H1 (cell line): ENCODE results near the gene PXDN. TPM values are rescaled to one million over a fixed set of nuclear protein-coding genes. Genes with fewer than 3 reads are reported as not detected.

ENCODE experiments used
- CTCF ChIA-PET: fragments of 300-600 bp; sonication (Branson Sonifier 250); formaldehyde crosslinking; loops from one replicate; lab custom pipeline; 2021; ENCODE audit not compliant: partially characterized antibody; lab: Charles Lee
- POLR2A ChIA-PET: fragments of 300-600 bp; sonication (Branson Sonifier 250); formaldehyde crosslinking; loops from one replicate; lab custom pipeline; 2021; ENCODE audit warnings: inconsistent platforms; ENCODE audit not compliant: partially characterized antibody; lab: Charles Lee
- DNase-seq, 2 experiments: peaks; one replicate each; pipeline versions ENCODE4 v3.0.0 to v3.0.0-alpha.2; 2010 to 2022; ENCODE audit warnings: low spot score in 2 of 2, low read depth in 1 of 2, mixed read lengths in 1 of 2
- FAIRE-seq: peaks from 2 replicates; lab custom pipeline; 2011; peaks lifted over from hg19 to GRCh38; lab: Jason Lieb, UNC
- H2AFZ ChIP-seq: 2 replicates; pipeline ENCODE4 v1.8.1; 2012; ENCODE audit warnings: low read length, inconsistent platforms
- H2AK5ac ChIP-seq: 2 replicates; pipeline ENCODE4 v1.6.1; 2013; ENCODE audit warnings: low read depth, low read length
- H2BK120ac ChIP-seq: replicated peaks from 2 replicates; pipeline ENCODE3; 2013; ENCODE audit warnings: low read depth, low read length, inconsistent platforms
- H2BK12ac ChIP-seq: 2 replicates; pipeline ENCODE4 v1.6.1; 2013; ENCODE audit warnings: low read depth, low read length
- H2BK15ac ChIP-seq: 2 replicates; pipeline ENCODE4 v1.6.1; 2013; ENCODE audit warnings: low read length
- H2BK20ac ChIP-seq: 2 replicates; pipeline ENCODE4 v1.6.1; 2013; ENCODE audit warnings: low read length
- H2BK5ac ChIP-seq: 2 replicates; pipeline ENCODE4 v1.6.1; 2013; ENCODE audit warnings: low read depth, low read length
- H3K14ac ChIP-seq: 2 replicates; pipeline ENCODE4 v1.6.1; 2013; ENCODE audit warnings: inconsistent platforms; ENCODE audit not compliant: insufficient read length
- H3K18ac ChIP-seq: 2 replicates; pipeline ENCODE4 v1.6.1; 2013; ENCODE audit warnings: low read length; ENCODE audit errors: extremely low read depth
- H3K23ac ChIP-seq: 2 replicates; pipeline ENCODE4 v1.6.1; 2013; ENCODE audit warnings: inconsistent platforms; ENCODE audit not compliant: insufficient read length
- H3K23me2 ChIP-seq: 2 replicates; pipeline ENCODE4 v1.6.1; 2013; ENCODE audit warnings: low read depth, low read length
- H3K27ac ChIP-seq: 2 replicates; pipeline ENCODE4 v1.6.1; 2011; ENCODE audit warnings: low read depth, low read length, inconsistent platforms
- H3K27me3 ChIP-seq, 4 experiments: replicated peaks in 1 of 4; 1 replicate in 1 of 4; 2 replicates in 3 of 4; pipeline versions ENCODE4 v1.6.1 to v1.8.1; 2011 to 2013; ENCODE audit warnings: low read length in 3 of 4, mild to moderate bottlenecking in 3 of 4, inconsistent platforms in 2 of 4, mixed read lengths in 2 of 4, moderate library complexity in 1 of 4; ENCODE audit not compliant: control insufficient read depth in 3 of 4, insufficient read depth in 3 of 4; ENCODE audit errors: extremely low read depth in 1 of 4
- H3K36me3 ChIP-seq, 4 experiments: 2 replicates each; pipeline versions ENCODE4 v1.6.1 to v1.8.1; 2011 to 2013; ENCODE audit warnings: mild to moderate bottlenecking in 4 of 4, low read length in 3 of 4, moderate library complexity in 2 of 4, control low read depth in 1 of 4, inconsistent platforms in 1 of 4; ENCODE audit not compliant: insufficient read depth in 4 of 4, control insufficient read depth in 2 of 4
- H3K4ac ChIP-seq: replicated peaks from 2 replicates; pipeline ENCODE3; 2013; ENCODE audit warnings: low read length, low read depth, mixed read lengths, inconsistent platforms; ENCODE audit not compliant: insufficient read length
- H3K4me1 ChIP-seq, 4 experiments: replicated peaks in 1 of 4; 1 replicate in 1 of 4; 2 replicates in 3 of 4; pipeline versions ENCODE4 v1.6.1 to v1.8.1; 2011 to 2013; ENCODE audit warnings: low read length in 3 of 4, inconsistent platforms in 2 of 4, mixed read lengths in 1 of 4; ENCODE audit not compliant: insufficient read depth in 4 of 4, control insufficient read depth in 3 of 4
- H3K4me2 ChIP-seq, 2 experiments: 2 replicates each; pipeline versions ENCODE4 v1.6.1 to v1.8.1; 2011 to 2013; ENCODE audit warnings: low read depth in 2 of 2, low read length in 2 of 2, control low read depth in 1 of 2, inconsistent platforms in 1 of 2, mild to moderate bottlenecking in 1 of 2; ENCODE audit not compliant: insufficient read depth in 1 of 2
- H3K4me3 ChIP-seq, 4 experiments: fragments of 200-600, 300-600 bp in 1 of 4; sonication (generic), shearing (Covaris generic), sonication (Bioruptor Twin) in 1 of 4; 2 replicates each; pipeline versions ENCODE4 v1.5.1 to v1.8.1; 2011 to 2016; ENCODE audit warnings: low read length in 4 of 4, low read depth in 3 of 4, control low read depth in 2 of 4, inconsistent platforms in 2 of 4, mild to moderate bottlenecking in 2 of 4, mixed read lengths in 1 of 4, moderate library complexity in 1 of 4; ENCODE audit not compliant: insufficient read depth in 2 of 4; ENCODE audit errors: extremely low read depth in 1 of 4
- H3K56ac ChIP-seq: replicated peaks from 2 replicates; pipeline ENCODE3; 2013; ENCODE audit warnings: low read depth, mild to moderate bottlenecking, mixed read lengths, low read length, inconsistent platforms; ENCODE audit not compliant: insufficient read length
- H3K79me1 ChIP-seq: 2 replicates; pipeline ENCODE4 v1.6.1; 2013; ENCODE audit warnings: low read depth, low read length, control low read depth
- H3K79me2 ChIP-seq, 2 experiments: 2 replicates each; pipeline versions ENCODE4 v1.6.1 to v1.8.1; 2012 to 2013; ENCODE audit warnings: low read length in 2 of 2, mild to moderate bottlenecking in 2 of 2, inconsistent platforms in 1 of 2; ENCODE audit not compliant: insufficient read depth in 2 of 2, control insufficient read depth in 1 of 2
- H3K9ac ChIP-seq, 4 experiments: replicated peaks in 1 of 4; 1 replicate in 1 of 4; 2 replicates in 3 of 4; pipeline versions ENCODE4 v1.6.1 to v1.8.1; 2011 to 2013; ENCODE audit warnings: low read depth in 3 of 4, low read length in 3 of 4, control low read depth in 2 of 4, mild to moderate bottlenecking in 2 of 4, moderate library complexity in 2 of 4, inconsistent platforms in 1 of 4; ENCODE audit errors: extremely low read depth in 1 of 4
- H3K9me3 ChIP-seq, 2 experiments: 2 replicates each; pipeline versions ENCODE4 v1.6.1 to v1.8.1; 2012 to 2013; ENCODE audit warnings: mild to moderate bottlenecking in 2 of 2, moderate library complexity in 2 of 2, control low read depth in 1 of 2, inconsistent platforms in 1 of 2, low read depth in 1 of 2, low read length in 1 of 2, mixed read lengths in 1 of 2; ENCODE audit not compliant: insufficient read depth in 2 of 2
- H4K20me1 ChIP-seq, 2 experiments: replicated peaks in 1 of 2; 2 replicates each; pipeline versions ENCODE3 to v1.8.1; 2011 to 2013; ENCODE audit warnings: inconsistent platforms in 2 of 2, low read length in 2 of 2, mild to moderate bottlenecking in 1 of 2; ENCODE audit not compliant: insufficient read depth in 2 of 2, control insufficient read depth in 1 of 2
- H4K5ac ChIP-seq: 2 replicates; pipeline ENCODE4 v1.6.1; 2013; ENCODE audit warnings: low read length, low read depth, mixed read lengths, inconsistent platforms; ENCODE audit not compliant: insufficient read length
- H4K8ac ChIP-seq: 2 replicates; pipeline ENCODE4 v1.8.0; 2013; ENCODE audit warnings: mild to moderate bottlenecking, moderate library complexity, low read length, inconsistent platforms; ENCODE audit not compliant: insufficient read depth; ENCODE audit errors: extremely low read depth
- H4K91ac ChIP-seq: replicated peaks from 2 replicates; pipeline ENCODE3; 2013; ENCODE audit warnings: low read length, mixed read lengths, inconsistent platforms; ENCODE audit not compliant: insufficient read length
- ATF2 ChIP-seq: IDR thresholded peaks from 2 replicates; pipeline ENCODE4 v1.6.1; 2012; ENCODE audit warnings: low read length, inconsistent platforms
- SIN3A ChIP-seq, 2 experiments: IDR thresholded peaks in 1 of 2; conservative IDR thresholded peaks in 1 of 2; 2 replicates each; pipeline ENCODE4 v1.6.1; 2011 to 2012; ENCODE audit warnings: low read length in 2 of 2, improper control_type of control experiment in 1 of 2, low read depth in 1 of 2, mild to moderate bottlenecking in 1 of 2
- WGBS, 2 experiments: shearing (Covaris generic) in 1 of 2; methylation state at CpG; one replicate each; pipeline versions ENCODE4 v1.1.6 to v1.1.7; 2013 to 2015; ENCODE audit warnings: low lambda C conversion rate in 2 of 2, mixed read lengths in 2 of 2, inconsistent platforms in 1 of 2, low coverage in 1 of 2, missing lambda C conversion rate in 1 of 2; ENCODE audit not compliant: insufficient replicate concordance in 2 of 2, insufficient coverage in 1 of 2, insufficient read length in 1 of 2; ENCODE audit errors: extremely low coverage in 1 of 2, missing lambda C conversion rate in 1 of 2; 5-methylcytosine and 5-hydroxymethylcytosine counted together
- polyA plus RNA-seq, 7 experiments: library from polyadenylated mRNA; depleted of rRNA in 3 of 7; stranded (reverse) in 5 of 7; unstranded in 2 of 7; fragments of >200 nt in 5 of 7; fragments of 200-250 nt in 2 of 7; gene quantifications; 1 replicate in 5 of 7; 2 replicates in 1 of 7; 4 replicates in 1 of 7; pipeline versions ENCODE4 v1.2.1 to v1.2.3, GENCODE V29; 2011 to 2013; ENCODE audit warnings: missing spikeins in 2 of 7, mixed read lengths in 2 of 7
- total RNA-seq: library from RNA; stranded (reverse); fragmentation: NEBNext Ultra II Directional; extraction: Animal tissue kit (Norgen Biotek cat#: 25700); gene quantifications from 2 replicates; pipeline ENCODE4 v1.2.1, GENCODE V29; 2021

The PXDN gene
- total and polyA plus RNA-seq, 2 of the 8 experiments (the other 6 are each of a cell fraction or from before 2014, with no cell fraction given) = 104 to 141 TPM

- ChIA-PET CTCF (interaction anchor here (0.6 to 2.3 kb wide), 7 partner anchors 13 to 364 kb away, joined by 3 to 10 read pairs (median 3); no protein-coding TSS in a partner anchor), POLR2A (interaction anchor here (0.9 to 6.8 kb wide), 3 partner anchors 7 to 114 kb away, joined by 3 to 29 read pairs (median 11); no protein-coding TSS in a partner anchor)
- Histone ChIP-seq H2BK120ac (no peak overlapping the region), H3K23me2 (no peaks in the 10 kb centered on the region), H2BK15ac (no peak overlapping the region), H3K9ac (no peak overlapping the region), H3K18ac (no peak overlapping the region), H3K23ac (no peak overlapping the region), H3K56ac (no peak overlapping the region), H2AFZ (no peak overlapping the region), H3K36me3 (peaks cover 4 to 49% (median 28%) of the 10 kb centered on the region in 4 experiments), H2AK5ac (no peak overlapping the region), H3K4me2 (no peak overlapping the region), H3K4me1 (no peaks in the 10 kb centered on the region), H4K8ac (no peak overlapping the region; the same call in 1 of the 2 replicates), H3K27me3 (no peaks in the 10 kb centered on the region), H2BK5ac (no peak overlapping the region), H4K5ac (no peak overlapping the region), H3K4me3 (no peak overlapping the region), H3K9me3 (no peaks in the 10 kb centered on the region), H3K4ac (no peak overlapping the region), H3K27ac (no peak overlapping the region), H3K79me2 (no peaks in the 10 kb centered on the region), H4K91ac (no peak overlapping the region), H3K79me1 (no peaks in the 10 kb centered on the region), H4K20me1 (peaks cover 0 to 4% of the 10 kb centered on the region in 2 experiments), H2BK12ac (no peak overlapping the region), H3K14ac (no peak overlapping the region), H2BK20ac (no peak overlapping the region)
- no peak for DNase-seq
- no peak for FAIRE-seq
- 91% methylated on average over 18 of the region's 18 CpGs; no CpG with 5 or more reads in 1 of the 2 experiments for WGBS, 2 experiments
- no peak for TF ChIP-seq SIN3A (conservative IDR thresholded peaks at IDR 0.05 in 1 of 2, IDR thresholded peaks at IDR 0.05 in 1 of 2; ENCODE audit: low read depth in 1 of 2, low read length in 2 of 2)
- TF ChIP-seq ATF2 = no peak
Measured at GRCh38 chr2:1633936-1634587, 110.3 kb downstream of the PXDN start.
